HUES6 (cell line): ENCODE results near the gene CAPN8.

ENCODE experiments used
- H3K27ac ChIP-seq: 2 replicates; pipeline ENCODE4 v1.7.0; 2013; ENCODE audit warnings: low read depth, mild to moderate bottlenecking, low read length, inconsistent platforms
- H3K27me3 ChIP-seq: 2 replicates; pipeline ENCODE4 v1.6.1; 2013; ENCODE audit warnings: low read length; ENCODE audit not compliant: control insufficient read depth, insufficient read depth
- H3K36me3 ChIP-seq: 2 replicates; pipeline ENCODE4 v1.6.1; 2013; ENCODE audit warnings: low read length; ENCODE audit not compliant: control insufficient read depth, insufficient read depth
- H3K4me1 ChIP-seq: 2 replicates; pipeline ENCODE4 v1.6.1; 2013; ENCODE audit warnings: low read length; ENCODE audit not compliant: control insufficient read depth, insufficient read depth
- H3K4me3 ChIP-seq: 2 replicates; pipeline ENCODE4 v1.5.1; 2013; ENCODE audit warnings: low read depth, low read length
- H3K9ac ChIP-seq: one replicate; pipeline ENCODE4 v1.6.1; 2013; ENCODE audit warnings: mild to moderate bottlenecking, low read length
- H3K9me3 ChIP-seq: 2 replicates; pipeline ENCODE4 v1.6.1; 2013; ENCODE audit warnings: low read depth, low read length; ENCODE audit not compliant: control insufficient read depth, insufficient read depth

CAPN8 gene

DNA sequence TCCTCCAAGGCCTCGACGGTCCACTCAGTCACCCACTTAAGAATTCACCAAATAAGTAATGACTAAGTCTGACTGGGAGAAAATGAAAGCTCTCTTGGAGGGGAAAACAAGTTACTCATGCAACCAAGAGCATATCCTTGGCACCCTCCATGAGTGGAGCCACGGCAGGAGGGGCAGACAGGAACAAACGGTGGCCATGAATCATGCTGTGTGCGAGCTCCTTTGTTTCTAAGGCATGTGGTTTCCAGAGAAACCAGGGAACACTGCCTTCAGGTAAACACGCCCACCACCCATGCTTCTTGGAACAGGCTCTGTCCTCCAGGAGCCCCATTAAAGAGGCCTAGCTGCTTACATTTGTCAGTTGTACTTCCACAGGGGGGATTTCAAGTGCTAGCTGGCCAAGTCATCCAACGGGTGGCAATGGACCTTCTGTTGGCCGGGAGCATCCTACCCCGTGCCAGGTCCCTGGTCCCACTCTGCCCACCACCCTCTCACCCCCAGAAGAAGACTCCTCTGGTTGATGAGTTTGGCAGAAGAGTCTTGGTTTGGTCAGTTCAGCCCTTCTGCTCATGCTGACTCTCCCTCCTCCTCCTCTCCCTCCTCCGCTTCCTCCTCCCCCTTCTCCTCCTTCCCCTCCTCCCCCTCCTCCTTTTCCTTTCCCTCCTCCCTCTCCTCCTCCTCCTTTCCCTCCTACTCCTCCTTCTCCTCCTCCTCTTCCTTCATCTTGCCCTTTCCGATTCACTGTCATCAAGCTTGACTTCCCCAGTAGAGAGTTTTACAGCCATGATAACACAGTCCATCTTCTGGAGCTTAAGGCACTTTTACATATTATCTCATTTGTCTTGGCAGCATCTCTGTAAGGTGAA, 164.7 kb downstream of the CAPN8 start:
- Histone ChIP-seq H3K9ac (no peak overlapping the region), H3K4me3 (no peak overlapping the region), H3K27ac (no peak overlapping the region), H3K9me3 (no peaks in the 10 kb centered on the region), H3K27me3 (no peaks in the 10 kb centered on the region), H3K4me1 (peaks cover 7% of the 10 kb centered on the region; the same call in 1 of the 2 replicates), H3K36me3 (no peaks in the 10 kb centered on the region)

DNA sequence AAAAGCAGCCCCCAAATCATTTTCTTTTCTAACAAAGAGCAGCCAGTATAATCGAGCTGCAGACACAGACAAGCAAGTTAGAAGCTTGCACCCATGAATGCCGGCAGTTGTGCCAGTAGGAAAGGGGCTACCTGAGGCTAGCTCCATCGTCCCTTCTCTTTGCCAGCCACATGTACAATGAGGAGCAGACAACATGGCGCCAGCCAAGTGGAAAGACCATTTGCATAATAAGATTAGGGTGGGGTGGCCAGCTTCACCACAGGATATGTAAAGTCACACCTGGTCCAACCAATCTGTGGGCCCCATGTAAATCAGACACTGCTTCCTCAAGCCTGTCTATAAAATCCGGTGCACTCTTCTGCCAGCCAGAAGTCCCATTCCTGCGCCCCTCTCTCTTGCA, 168.6 kb downstream of the CAPN8 start:
- no peak overlapping the region for H3K9ac ChIP-seq
- H3K9me3 ChIP-seq = no peaks in the 10 kb centered on the region
- H3K36me3 ChIP-seq = no peaks in the 10 kb centered on the region
- H3K4me3 ChIP-seq = no peak overlapping the region
- H3K27me3 ChIP-seq = no peaks in the 10 kb centered on the region
- H3K4me1 ChIP-seq = peaks cover 7% of the 10 kb centered on the region; the same call in 1 of the 2 replicates
- H3K27ac ChIP-seq = no peak overlapping the region

DNA sequence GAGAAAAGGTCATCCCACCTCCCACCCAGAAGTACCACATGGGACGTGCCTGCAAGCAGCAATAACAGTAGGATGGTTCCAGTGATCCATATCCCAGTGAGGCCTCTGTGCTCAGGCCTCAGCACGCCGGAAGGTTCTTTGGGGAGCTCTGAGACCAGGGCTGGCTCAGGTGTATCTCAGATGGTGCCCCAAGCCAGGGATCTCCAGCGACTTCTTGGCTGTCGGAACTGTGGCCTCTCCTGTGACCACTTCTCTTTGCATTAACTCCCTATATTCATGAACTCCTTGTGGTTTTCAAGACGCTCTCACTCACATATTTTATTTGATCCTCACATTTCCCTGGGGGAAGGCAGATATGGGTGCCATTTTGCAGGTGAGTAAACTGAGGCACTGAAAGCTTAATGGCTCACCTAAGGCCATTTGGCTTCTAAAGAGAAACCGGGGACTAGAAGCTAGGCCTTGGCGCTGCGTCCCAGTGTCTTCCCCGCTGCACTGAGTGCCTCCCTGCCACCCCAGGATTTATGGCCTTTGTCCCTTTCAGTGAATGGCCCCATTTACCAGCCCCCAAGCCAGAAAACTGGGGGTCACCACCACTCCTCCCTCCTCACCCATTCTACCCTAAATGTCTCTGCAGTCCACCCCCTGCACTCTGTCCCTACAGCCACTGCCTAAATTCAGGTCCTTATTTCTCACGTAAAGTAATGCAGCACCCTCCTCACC, 170.4 kb downstream of the CAPN8 start:
- Histone ChIP-seq H3K27ac (no peak overlapping the region), H3K4me3 (no peak overlapping the region), H3K4me1 (no peaks in the 10 kb centered on the region), H3K9me3 (no peaks in the 10 kb centered on the region), H3K9ac (no peak overlapping the region), H3K36me3 (no peaks in the 10 kb centered on the region), H3K27me3 (no peaks in the 10 kb centered on the region)

DNA sequence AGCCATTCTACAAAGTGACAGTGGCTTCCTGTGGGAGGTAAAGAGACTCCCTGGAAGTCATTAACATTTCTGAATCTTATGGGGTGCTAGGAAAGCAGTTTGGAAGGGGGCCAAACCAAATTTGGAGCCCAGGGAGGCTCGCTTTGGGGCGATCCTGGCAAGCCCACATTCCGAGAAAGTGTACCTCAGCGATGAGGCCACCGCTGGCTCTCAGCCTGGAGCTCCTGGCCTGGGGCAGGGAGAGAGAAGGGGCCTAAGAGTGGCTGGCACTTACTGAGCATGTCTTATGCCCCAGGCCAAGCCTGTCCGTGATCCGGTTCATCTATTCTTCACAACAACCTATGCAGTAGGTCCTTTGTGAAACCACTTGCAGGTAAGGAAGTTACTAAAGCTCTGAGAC, 173.5 kb downstream of the CAPN8 start:
- Histone ChIP-seq H3K36me3 (no peaks in the 10 kb centered on the region), H3K4me1 (peaks cover 8% of the 10 kb centered on the region; the same call in 1 of the 2 replicates), H3K9me3 (no peaks in the 10 kb centered on the region), H3K9ac (no peak overlapping the region), H3K27me3 (no peaks in the 10 kb centered on the region), H3K4me3 (no peak overlapping the region), H3K27ac (no peak overlapping the region)
